ENCODE results near the gene WFIKKN2. TPM values are rescaled to one million over a fixed set of nuclear protein-coding genes. Genes with fewer than 3 reads are reported as not detected.

WFIKKN2 gene
- total RNA-seq, 2 experiments from 2014 or later, result not detected

- no peak overlapping the region for H2AFZ ChIP-seq (ENCODE audit: low read length)
- no TSS peak for BruUV-seq (replicated peaks)
- H4K20me1 ChIP-seq (ENCODE audit: insufficient read depth, low read length), result no peaks in the 10 kb centered on the region
- no peaks in the 10 kb centered on the region for H3K9me3 ChIP-seq (ENCODE audit: low read length)
- DNase-seq (ENCODE audit: low spot score), result no peak
- H3K9me2 ChIP-seq (ENCODE audit: insufficient read depth, low read length), result no peaks in the 10 kb centered on the region
- ChIA-PET POLR2A (no interaction called here), CTCF (ENCODE audit: unreplicated experiment) (interaction anchor here (0.5 kb wide), 1 partner anchor 308 kb away, joined by 3 read pairs; no protein-coding TSS in a partner anchor)
- H3K79me2 ChIP-seq (ENCODE audit: insufficient read depth, low read depth, low read length), result no peaks in the 10 kb centered on the region
- no peak overlapping the region for H3K4me2 ChIP-seq (ENCODE audit: low read length)
- H3K27ac ChIP-seq (ENCODE audit: low read depth, low read length, poor library complexity, severe bottlenecking), result no peak overlapping the region
- no peak overlapping the region for H3K4me3 ChIP-seq (ENCODE audit: low read depth, low read length, poor library complexity, severe bottlenecking)
- intact Hi-C loops (cut with micrococcal nuclease; ENCODE audit: unreplicated experiment), result no loop called here
- H3K36me3 ChIP-seq (ENCODE audit: insufficient read depth, low read length), result no peaks in the 10 kb centered on the region
- H3K4me1 ChIP-seq (ENCODE audit: insufficient read depth, low read length, poor library complexity, severe bottlenecking), result peaks cover 17% of the 10 kb centered on the region
- TF ChIP-seq, protein P1, sequence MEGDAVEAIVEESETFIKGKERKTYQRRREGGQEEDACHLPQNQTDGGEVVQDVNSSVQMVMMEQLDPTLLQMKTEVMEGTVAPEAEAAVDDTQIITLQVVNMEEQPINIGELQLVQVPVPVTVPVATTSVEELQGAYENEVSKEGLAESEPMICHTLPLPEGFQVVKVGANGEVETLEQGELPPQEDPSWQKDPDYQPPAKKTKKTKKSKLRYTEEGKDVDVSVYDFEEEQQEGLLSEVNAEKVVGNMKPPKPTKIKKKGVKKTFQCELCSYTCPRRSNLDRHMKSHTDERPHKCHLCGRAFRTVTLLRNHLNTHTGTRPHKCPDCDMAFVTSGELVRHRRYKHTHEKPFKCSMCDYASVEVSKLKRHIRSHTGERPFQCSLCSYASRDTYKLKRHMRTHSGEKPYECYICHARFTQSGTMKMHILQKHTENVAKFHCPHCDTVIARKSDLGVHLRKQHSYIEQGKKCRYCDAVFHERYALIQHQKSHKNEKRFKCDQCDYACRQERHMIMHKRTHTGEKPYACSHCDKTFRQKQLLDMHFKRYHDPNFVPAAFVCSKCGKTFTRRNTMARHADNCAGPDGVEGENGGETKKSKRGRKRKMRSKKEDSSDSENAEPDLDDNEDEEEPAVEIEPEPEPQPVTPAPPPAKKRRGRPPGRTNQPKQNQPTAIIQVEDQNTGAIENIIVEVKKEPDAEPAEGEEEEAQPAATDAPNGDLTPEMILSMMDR (conservative IDR thresholded peaks at IDR 0.05; ENCODE audit: low read length), result no peak
- no peak for TF ChIP-seq EZH2phosphoT487 (IDR thresholded peaks at IDR 0.05; ENCODE audit: borderline replicate concordance, low read depth, low read length)
Observed at GRCh38 chr17:50830994-50831393, 4.4 kb upstream of the WFIKKN2 start.

DNA sequence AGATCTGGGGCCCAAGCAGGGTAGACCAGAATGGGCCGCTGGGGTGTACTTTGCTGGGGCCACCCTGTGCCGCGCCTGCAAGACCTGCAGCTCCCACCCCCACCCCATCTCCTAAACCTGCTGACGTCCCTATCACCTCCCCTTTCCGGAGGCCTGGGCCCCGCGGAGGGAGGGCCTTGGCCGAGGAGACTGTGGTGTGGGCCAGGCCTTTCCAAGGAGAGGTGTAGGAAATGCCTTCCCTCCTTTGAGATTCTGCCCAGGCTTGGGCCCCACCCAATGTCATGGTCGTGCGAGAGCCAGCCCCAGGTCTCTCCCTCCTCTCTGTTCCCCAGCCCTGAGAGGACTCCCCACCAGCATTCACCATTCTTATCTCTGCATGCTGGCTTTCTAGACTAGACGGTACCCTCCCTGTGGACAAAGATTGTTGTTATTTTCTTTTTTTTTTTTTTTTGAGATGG lies 3.9 kb upstream of the WFIKKN2 start:
- intact Hi-C loops (cut with micrococcal nuclease; ENCODE audit: unreplicated experiment), result no loop called here

More for the DNA sequence above, 3.9 kb upstream of the WFIKKN2 start:
- Histone ChIP-seq H3K9me2 (ENCODE audit: insufficient read depth, low read length) (no peaks in the 10 kb centered on the region), H3K4me3 (ENCODE audit: low read depth, low read length, poor library complexity, severe bottlenecking) (no peak overlapping the region), H3K36me3 (ENCODE audit: insufficient read depth, low read length) (no peaks in the 10 kb centered on the region), H3K4me2 (ENCODE audit: low read length) (no peak overlapping the region), H3K4me1 (ENCODE audit: insufficient read depth, low read length, poor library complexity, severe bottlenecking) (peaks cover 17% of the 10 kb centered on the region), H3K9me3 (ENCODE audit: low read length) (no peaks in the 10 kb centered on the region), H2AFZ (ENCODE audit: low read length) (no peak overlapping the region), H3K79me2 (ENCODE audit: insufficient read depth, low read depth, low read length) (no peaks in the 10 kb centered on the region), H3K27ac (ENCODE audit: low read depth, low read length, poor library complexity, severe bottlenecking) (no peak overlapping the region), H4K20me1 (ENCODE audit: insufficient read depth, low read length) (no peaks in the 10 kb centered on the region)
- no TSS peak for BruUV-seq (replicated peaks)
- ChIA-PET POLR2A (interaction anchor here (0.7 kb wide), 1 partner anchor 373 kb away, joined by 3 read pairs; no protein-coding TSS in a partner anchor), CTCF (ENCODE audit: unreplicated experiment) (no interaction called here)
- DNase-seq (ENCODE audit: low spot score), result no peak
- TF ChIP-seq, protein P1 (conservative IDR thresholded peaks at IDR 0.05; ENCODE audit: low read length), result no peak
- no peak for TF ChIP-seq EZH2phosphoT487 (IDR thresholded peaks at IDR 0.05; ENCODE audit: borderline replicate concordance, low read depth, low read length)

Data from OCI-LY7 (cell line).